LNCaP clone FGC (cell line): Measurements from ENCODE around the gene FKBP6.
A peak's percentile ranks its signal among the peaks of the same experiment; 100 is the strongest.
"Not testable (repeated sequence)": the region's sequence is repeated elsewhere in the genome, so short reads cannot be mapped to it uniquely, and the experiment has no call there.

Experiments used
- DNase-seq: peaks from one replicate; pipeline ENCODE4 v3.0.0-alpha.2; 2011; ENCODE audit warnings: low read depth
- H3K4me3 ChIP-seq: 2 replicates; pipeline ENCODE4 v1.5.1; 2011; ENCODE audit warnings: mild to moderate bottlenecking, low read depth, low read length, control low read depth
- CTCF ChIP-seq: IDR thresholded peaks from 2 replicates; pipeline ENCODE4 v1.5.1; 2012; ENCODE audit warnings: mild to moderate bottlenecking; ENCODE audit not compliant: control insufficient read depth, insufficient read depth; ENCODE audit errors: extremely low read depth

FKBP6 gene

GRCh38 chr7:73324081-73324845 is 3.7 kb upstream of the FKBP6 start:
- TF ChIP-seq CTCF = peak; percentile 31
- DNase-seq, H3K4me3 ChIP-seq: not testable (repeated sequence)

GRCh38 chr7:73325424-73325823 is 2.5 kb upstream of the FKBP6 start:
- DNase-seq, H3K4me3 ChIP-seq: not testable (repeated sequence)

- not testable (repeated sequence) for DNase-seq, H3K4me3 ChIP-seq
Observed at GRCh38 chr7:73327449-73327848, 512 bp upstream of the FKBP6 start.

GRCh38 chr7:73328696-73329095 is 735 bp downstream of the FKBP6 start:
- no peak for TF ChIP-seq CTCF
- H3K4me3 ChIP-seq = no peak overlapping the region
- no peak for DNase-seq

GRCh38 chr7:73329861-73330581 is 2.1 kb downstream of the FKBP6 start:
- H3K4me3 ChIP-seq = no peak overlapping the region
- DNase-seq = no peak
- no peak for TF ChIP-seq CTCF

GRCh38 chr7:73330772-73331171 is 2.8 kb downstream of the FKBP6 start:
- H3K4me3 ChIP-seq = no peak overlapping the region
- no peak for TF ChIP-seq CTCF
- no peak for DNase-seq

- no peak for TF ChIP-seq CTCF
- H3K4me3 ChIP-seq = no peak overlapping the region
- DNase-seq = no peak
Observed at GRCh38 chr7:73332447-73332846, 4.5 kb downstream of the FKBP6 start.

- H3K4me3 ChIP-seq = no peak overlapping the region
- TF ChIP-seq CTCF = no peak
- no peak for DNase-seq
Observed at GRCh38 chr7:73338321-73338720, 10.4 kb downstream of the FKBP6 start.
